ENCODE measurements around the gene SPINK4. TPM values are rescaled to one million over a fixed set of nuclear protein-coding genes. Genes with fewer than 3 reads are reported as not detected.

SPINK4 gene
- total and polyA plus RNA-seq, 4 donors, result not detected

DNA sequence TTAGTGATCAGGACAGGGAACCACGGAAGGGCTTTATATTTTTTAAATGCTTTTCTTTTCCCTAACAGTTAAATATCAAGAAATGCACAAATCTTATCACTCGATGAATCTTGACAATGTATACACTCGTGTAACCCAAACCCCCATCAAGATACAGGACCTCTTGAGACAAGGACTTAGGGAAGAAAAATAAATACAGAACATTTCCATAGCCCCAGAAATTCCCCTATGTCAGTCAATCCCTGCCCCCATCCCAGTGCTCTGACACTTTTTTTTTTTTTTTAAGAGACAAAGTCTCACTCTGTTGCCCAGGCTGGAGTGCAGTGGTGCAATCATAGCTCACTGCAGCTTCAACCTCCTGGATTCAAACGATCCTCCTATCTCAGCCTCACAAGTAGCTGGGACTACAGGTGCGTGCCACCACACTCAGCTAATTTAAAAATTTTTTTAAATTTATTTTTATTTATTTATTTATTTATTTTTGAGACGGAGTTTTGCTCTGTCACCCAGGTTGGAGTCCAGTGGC is 2.7 kb downstream of the SPINK4 start:
- Histone ChIP-seq H3K4me1 (ENCODE audit: control insufficient read depth, insufficient read depth, low read length) (no peaks in the 10 kb centered on the region), H3K27me3 (ENCODE audit: control insufficient read depth, insufficient read depth, low read length) (no peaks in the 10 kb centered on the region), H3K9me3 (ENCODE audit: control insufficient read depth, insufficient read depth, low read length) (no peaks in the 10 kb centered on the region), H3K4me3 (ENCODE audit: low read depth, low read length) (no peak overlapping the region), H3K27ac (ENCODE audit: low read depth, low read length) (no peak overlapping the region), H3K36me3 (ENCODE audit: control insufficient read depth, insufficient read depth, low read length) (no peaks in the 10 kb centered on the region)
- no peak for DNase-seq (ENCODE audit: low read depth in 4 of 6, low spot score in 6 of 6)
- WGBS (ENCODE audit: insufficient coverage), result 93% methylated on average over 3 of the region's 6 CpGs

DNA sequence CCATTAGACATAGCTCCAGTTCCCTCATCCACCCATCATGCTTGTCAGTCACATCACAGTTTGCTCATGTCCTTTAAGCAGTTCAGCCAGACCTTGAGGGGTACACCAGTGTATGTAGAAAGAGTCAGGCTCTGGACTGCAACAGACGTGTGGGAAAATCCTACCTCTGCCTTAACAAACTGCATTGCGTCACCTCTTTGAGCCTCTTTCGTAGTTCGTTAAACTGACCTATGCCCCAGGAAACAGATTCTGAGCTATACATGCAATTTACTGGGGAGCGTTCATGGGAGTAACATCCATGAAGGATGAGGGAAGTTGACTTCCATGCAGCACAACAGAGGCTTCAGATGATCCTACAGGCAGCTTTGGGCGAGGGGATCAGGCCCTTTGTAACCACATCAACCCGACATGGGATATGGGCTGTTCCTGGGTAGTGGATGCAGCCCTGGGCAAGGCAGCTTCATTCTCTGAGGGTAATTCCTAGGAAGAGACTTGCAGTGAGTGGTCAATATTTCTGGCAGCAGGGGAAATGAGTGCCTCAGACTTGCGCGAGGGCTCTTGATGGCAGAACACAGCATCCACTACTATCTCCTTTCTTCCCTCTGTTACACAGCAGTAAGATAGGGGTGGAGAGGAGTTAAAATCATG is 4.3 kb downstream of the SPINK4 start:
- H3K27me3 ChIP-seq (ENCODE audit: control insufficient read depth, insufficient read depth, low read length), result no peaks in the 10 kb centered on the region
- H3K4me3 ChIP-seq (ENCODE audit: low read depth, low read length), result no peak overlapping the region
- WGBS (ENCODE audit: insufficient coverage), result 80% methylated on average over 3 of the region's 9 CpGs
- no peaks in the 10 kb centered on the region for H3K9me3 ChIP-seq (ENCODE audit: control insufficient read depth, insufficient read depth, low read length)
- peaks cover 7% of the 10 kb centered on the region for H3K36me3 ChIP-seq (ENCODE audit: control insufficient read depth, insufficient read depth, low read length)
- H3K27ac ChIP-seq (ENCODE audit: low read depth, low read length), result no peak overlapping the region
- no peak for DNase-seq (ENCODE audit: low read depth in 4 of 6, low spot score in 6 of 6)
- no peaks in the 10 kb centered on the region for H3K4me1 ChIP-seq (ENCODE audit: control insufficient read depth, insufficient read depth, low read length)

DNA sequence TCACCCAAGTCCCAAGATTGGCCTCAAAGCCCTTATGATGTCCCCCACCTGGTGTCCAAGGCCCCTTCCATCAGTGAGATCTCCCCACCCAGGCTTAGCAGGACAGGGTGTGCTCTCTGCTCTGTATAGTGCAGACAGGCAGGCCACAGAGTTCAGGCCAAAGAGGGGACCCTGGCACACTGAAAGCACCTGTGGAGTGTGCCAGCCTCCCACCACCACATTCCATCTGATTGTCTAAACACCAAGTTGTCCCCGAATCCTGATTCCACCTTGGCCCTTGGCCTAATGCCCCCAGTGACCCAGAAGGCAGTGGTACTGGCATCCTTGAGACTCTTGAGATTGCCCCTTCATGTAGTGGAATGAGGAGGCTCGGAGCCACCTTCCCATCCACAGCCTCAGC is 5.4 kb downstream of the SPINK4 start:
- no peaks in the 10 kb centered on the region for H3K27me3 ChIP-seq (ENCODE audit: control insufficient read depth, insufficient read depth, low read length)
- H3K9me3 ChIP-seq (ENCODE audit: control insufficient read depth, insufficient read depth, low read length), result no peaks in the 10 kb centered on the region
- no peak for DNase-seq (ENCODE audit: low read depth in 4 of 6, low spot score in 6 of 6)
- no peak overlapping the region for H3K4me3 ChIP-seq (ENCODE audit: low read depth, low read length)
- no peak overlapping the region for H3K27ac ChIP-seq (ENCODE audit: low read depth, low read length)
- peaks cover 9% of the 10 kb centered on the region for H3K36me3 ChIP-seq (ENCODE audit: control insufficient read depth, insufficient read depth, low read length)
- no peaks in the 10 kb centered on the region for H3K4me1 ChIP-seq (ENCODE audit: control insufficient read depth, insufficient read depth, low read length)
- 92% methylated on average over 2 of the region's 2 CpGs for WGBS (ENCODE audit: insufficient coverage)

DNA sequence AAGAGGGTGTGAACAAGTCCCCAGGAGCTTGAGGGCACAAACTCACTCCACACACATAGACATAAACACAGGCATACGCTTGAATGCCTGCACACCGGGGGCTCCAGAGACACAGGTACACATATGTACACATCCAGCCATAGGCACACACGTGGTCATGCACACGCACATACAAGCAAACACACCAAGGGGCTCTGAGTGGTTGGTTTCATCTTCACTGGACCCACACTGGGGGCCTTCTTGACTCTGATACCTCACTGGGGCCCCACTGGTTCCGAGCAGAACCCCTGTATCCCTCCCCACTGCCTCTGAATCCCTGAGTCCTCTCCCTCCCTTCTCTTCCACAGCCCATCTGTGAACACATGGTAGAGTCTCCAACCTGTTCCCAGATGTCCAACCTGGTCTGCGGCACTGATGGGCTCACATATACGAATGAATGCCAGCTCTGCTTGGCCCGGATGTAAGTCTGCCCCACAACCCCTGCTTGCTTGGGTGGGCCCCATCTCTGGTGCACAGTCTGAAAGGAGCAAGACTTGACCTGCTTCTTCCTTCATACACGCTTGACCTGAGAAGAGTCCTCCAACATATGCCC is 6.4 kb downstream of the SPINK4 start:
- H3K27ac ChIP-seq (ENCODE audit: low read depth, low read length), result no peak overlapping the region
- peaks cover 12% of the 10 kb centered on the region for H3K36me3 ChIP-seq (ENCODE audit: control insufficient read depth, insufficient read depth, low read length)
- 95% methylated on average over 8 of the region's 9 CpGs for WGBS (ENCODE audit: insufficient coverage)
- H3K9me3 ChIP-seq (ENCODE audit: control insufficient read depth, insufficient read depth, low read length), result no peaks in the 10 kb centered on the region
- no peaks in the 10 kb centered on the region for H3K27me3 ChIP-seq (ENCODE audit: control insufficient read depth, insufficient read depth, low read length)
- DNase-seq (ENCODE audit: low read depth in 4 of 6, low spot score in 6 of 6), result no peak
- H3K4me3 ChIP-seq (ENCODE audit: low read depth, low read length), result no peak overlapping the region
- no peaks in the 10 kb centered on the region for H3K4me1 ChIP-seq (ENCODE audit: control insufficient read depth, insufficient read depth, low read length)

DNA sequence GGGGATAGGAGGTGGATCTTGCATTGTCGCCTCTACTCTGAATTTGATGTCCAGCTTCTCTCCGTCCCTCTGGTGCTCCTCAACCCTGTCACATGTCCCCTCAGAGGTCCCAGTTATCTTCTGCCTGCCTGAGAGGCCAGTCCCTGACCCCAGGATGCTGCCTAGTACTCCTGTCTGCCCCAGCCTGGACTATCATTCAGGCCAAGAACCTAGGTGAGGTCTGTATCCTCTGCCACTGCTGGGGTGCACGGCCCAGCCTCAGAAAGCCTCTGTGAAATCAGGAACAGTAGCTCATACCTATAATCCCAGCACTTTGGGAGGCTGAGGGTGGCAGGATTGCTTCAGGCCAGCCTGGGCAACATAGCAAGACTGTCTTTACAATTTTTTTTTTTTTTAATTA is 8.6 kb downstream of the SPINK4 start:
- no peaks in the 10 kb centered on the region for H3K4me1 ChIP-seq (ENCODE audit: control insufficient read depth, insufficient read depth, low read length)
- H3K27ac ChIP-seq (ENCODE audit: low read depth, low read length), result no peak overlapping the region
- H3K36me3 ChIP-seq (ENCODE audit: control insufficient read depth, insufficient read depth, low read length), result peaks cover 28% of the 10 kb centered on the region
- WGBS (ENCODE audit: insufficient coverage), result 83% methylated on average over 2 of the region's 3 CpGs
- DNase-seq (ENCODE audit: low read depth in 4 of 6, low spot score in 6 of 6), result no peak
- no peaks in the 10 kb centered on the region for H3K9me3 ChIP-seq (ENCODE audit: control insufficient read depth, insufficient read depth, low read length)
- no peaks in the 10 kb centered on the region for H3K27me3 ChIP-seq (ENCODE audit: control insufficient read depth, insufficient read depth, low read length)
- no peak overlapping the region for H3K4me3 ChIP-seq (ENCODE audit: low read depth, low read length)

DNA sequence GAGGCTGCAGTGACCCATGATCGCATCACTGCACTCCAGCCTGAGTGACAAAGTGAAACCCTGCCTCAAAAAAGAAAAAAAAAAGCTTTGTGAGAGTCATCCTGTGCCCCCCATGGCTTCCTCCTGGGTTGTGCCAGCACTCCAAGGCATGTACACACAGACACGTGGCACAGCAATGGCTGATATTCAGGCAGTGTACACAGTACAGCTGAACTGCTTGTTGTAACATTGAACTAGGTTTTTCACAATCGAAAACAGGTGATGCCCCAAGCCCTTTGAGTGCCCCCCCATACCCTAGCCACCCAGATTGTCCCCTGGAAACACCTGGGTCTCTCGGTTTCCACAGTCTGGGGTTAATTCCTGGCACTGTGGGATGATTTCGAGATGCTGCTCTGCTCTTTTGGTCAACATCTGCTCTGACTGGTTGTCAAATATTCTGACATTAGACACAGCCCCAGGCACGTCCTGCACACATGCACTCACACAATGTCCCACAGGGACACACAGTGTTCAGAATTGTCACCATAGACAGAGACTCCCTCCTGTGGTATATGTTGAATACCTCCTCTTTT is 9.2 kb downstream of the SPINK4 start:
- Histone ChIP-seq H3K27me3 (ENCODE audit: control insufficient read depth, insufficient read depth, low read length) (no peaks in the 10 kb centered on the region), H3K4me1 (ENCODE audit: control insufficient read depth, insufficient read depth, low read length) (no peaks in the 10 kb centered on the region), H3K36me3 (ENCODE audit: control insufficient read depth, insufficient read depth, low read length) (peaks cover 33% of the 10 kb centered on the region), H3K9me3 (ENCODE audit: control insufficient read depth, insufficient read depth, low read length) (no peaks in the 10 kb centered on the region), H3K4me3 (ENCODE audit: low read depth, low read length) (no peak overlapping the region), H3K27ac (ENCODE audit: low read depth, low read length) (no peak overlapping the region)
- 87% methylated on average over 5 of the region's 6 CpGs for WGBS (ENCODE audit: insufficient coverage)
- DNase-seq (ENCODE audit: low read depth in 4 of 6, low spot score in 6 of 6), result no peak

DNA sequence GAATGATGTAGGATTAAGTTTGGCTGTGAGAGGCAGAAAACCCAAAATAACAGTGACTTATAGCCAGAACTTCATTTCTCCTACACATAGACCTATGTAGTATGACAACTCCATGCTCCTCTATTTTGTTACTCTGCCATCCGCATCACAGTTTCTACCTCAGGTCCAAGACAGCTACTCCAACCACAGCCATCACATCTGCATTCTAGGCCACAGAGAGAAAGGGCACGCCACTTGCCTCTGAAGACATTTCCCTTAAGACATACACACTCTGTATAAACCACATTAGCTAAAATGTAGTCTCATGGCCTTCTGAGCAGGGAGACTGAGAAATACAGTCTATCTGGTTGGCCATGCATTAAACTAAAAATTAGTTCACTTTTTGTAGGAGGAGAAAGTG is 10.0 kb downstream of the SPINK4 start:
- WGBS (ENCODE audit: insufficient coverage), result 100% methylated on average over 2 of the region's 2 CpGs

DNA sequence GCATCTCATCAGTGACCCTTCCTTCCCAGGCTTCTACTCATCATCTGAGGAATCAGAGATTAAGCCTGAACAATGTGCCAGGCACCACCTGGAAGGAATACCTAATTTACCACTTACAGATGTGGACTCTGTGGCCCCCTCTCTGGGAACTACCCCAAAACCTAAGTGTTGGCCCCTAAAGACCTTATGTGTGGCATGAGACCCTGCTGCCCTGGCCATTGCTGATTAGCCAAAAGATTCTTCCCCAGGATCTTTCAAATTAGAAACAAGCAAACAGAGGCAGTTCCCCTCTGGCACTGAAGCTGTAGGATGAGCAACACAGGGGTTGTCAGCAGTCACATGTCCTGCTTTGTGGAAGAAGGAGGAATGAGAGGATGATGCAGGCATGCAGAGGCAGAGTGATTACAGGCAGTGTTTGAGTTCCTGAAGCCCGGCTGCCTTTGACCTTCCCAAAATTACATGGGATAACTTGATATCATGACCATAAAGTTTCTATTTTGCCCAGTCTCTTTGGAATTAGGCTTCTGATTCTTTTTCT is 10.6 kb downstream of the SPINK4 start:
- no peak for DNase-seq (ENCODE audit: low read depth in 4 of 6, low spot score in 6 of 6)
- H3K27me3 ChIP-seq (ENCODE audit: control insufficient read depth, insufficient read depth, low read length), result no peaks in the 10 kb centered on the region
- H3K36me3 ChIP-seq (ENCODE audit: control insufficient read depth, insufficient read depth, low read length), result peaks cover 47% of the 10 kb centered on the region
- no CpG with 5 or more reads among the region's 1 CpG for WGBS (ENCODE audit: insufficient coverage)
- H3K9me3 ChIP-seq (ENCODE audit: control insufficient read depth, insufficient read depth, low read length), result no peaks in the 10 kb centered on the region
- H3K4me3 ChIP-seq (ENCODE audit: low read depth, low read length), result no peak overlapping the region
- H3K4me1 ChIP-seq (ENCODE audit: control insufficient read depth, insufficient read depth, low read length), result no peaks in the 10 kb centered on the region
- H3K27ac ChIP-seq (ENCODE audit: low read depth, low read length), result no peak overlapping the region

More for the DNA sequence above, 10.0 kb downstream of the SPINK4 start:
- H3K4me3 ChIP-seq (ENCODE audit: low read depth, low read length), result no peak overlapping the region
- H3K27me3 ChIP-seq (ENCODE audit: control insufficient read depth, insufficient read depth, low read length), result no peaks in the 10 kb centered on the region
- no peak overlapping the region for H3K27ac ChIP-seq (ENCODE audit: low read depth, low read length)
- no peaks in the 10 kb centered on the region for H3K4me1 ChIP-seq (ENCODE audit: control insufficient read depth, insufficient read depth, low read length)
- H3K9me3 ChIP-seq (ENCODE audit: control insufficient read depth, insufficient read depth, low read length), result no peaks in the 10 kb centered on the region
- no peak for DNase-seq (ENCODE audit: low read depth in 4 of 6, low spot score in 6 of 6)
- H3K36me3 ChIP-seq (ENCODE audit: control insufficient read depth, insufficient read depth, low read length), result peaks cover 41% of the 10 kb centered on the region

DNA sequence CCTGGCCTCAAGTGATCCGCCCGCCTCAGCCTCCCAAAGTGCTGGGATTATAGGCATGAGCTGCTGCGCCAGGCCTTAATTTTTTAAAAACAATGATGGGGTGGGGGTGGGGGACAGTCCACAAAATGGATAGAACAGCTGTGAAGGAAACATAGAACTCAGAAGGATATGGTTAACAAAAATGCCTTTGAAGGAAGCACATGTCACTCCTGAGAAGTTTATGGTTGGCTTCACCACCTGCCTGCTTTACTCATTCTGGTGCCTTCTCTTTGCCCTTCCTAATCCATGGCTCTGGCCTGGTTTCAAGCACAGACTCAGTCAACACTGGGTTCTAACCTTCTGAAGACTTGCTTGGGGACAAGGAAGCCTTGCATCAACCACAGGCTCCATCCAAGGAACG is 14.2 kb downstream of the SPINK4 start:
- DNase-seq (ENCODE audit: low read depth in 4 of 6, low spot score in 6 of 6), result no peak
- Histone ChIP-seq H3K27ac (ENCODE audit: low read depth, low read length) (no peak overlapping the region), H3K27me3 (ENCODE audit: control insufficient read depth, insufficient read depth, low read length) (no peaks in the 10 kb centered on the region), H3K4me3 (ENCODE audit: low read depth, low read length) (no peak overlapping the region), H3K9me3 (ENCODE audit: control insufficient read depth, insufficient read depth, low read length) (no peaks in the 10 kb centered on the region), H3K4me1 (ENCODE audit: control insufficient read depth, insufficient read depth, low read length) (no peaks in the 10 kb centered on the region), H3K36me3 (ENCODE audit: control insufficient read depth, insufficient read depth, low read length) (peaks cover 59% of the 10 kb centered on the region)
- 100% methylated on average over 4 of the region's 4 CpGs for WGBS (ENCODE audit: insufficient coverage)
